ENCODE results near the gene RAD51B.

DNA sequence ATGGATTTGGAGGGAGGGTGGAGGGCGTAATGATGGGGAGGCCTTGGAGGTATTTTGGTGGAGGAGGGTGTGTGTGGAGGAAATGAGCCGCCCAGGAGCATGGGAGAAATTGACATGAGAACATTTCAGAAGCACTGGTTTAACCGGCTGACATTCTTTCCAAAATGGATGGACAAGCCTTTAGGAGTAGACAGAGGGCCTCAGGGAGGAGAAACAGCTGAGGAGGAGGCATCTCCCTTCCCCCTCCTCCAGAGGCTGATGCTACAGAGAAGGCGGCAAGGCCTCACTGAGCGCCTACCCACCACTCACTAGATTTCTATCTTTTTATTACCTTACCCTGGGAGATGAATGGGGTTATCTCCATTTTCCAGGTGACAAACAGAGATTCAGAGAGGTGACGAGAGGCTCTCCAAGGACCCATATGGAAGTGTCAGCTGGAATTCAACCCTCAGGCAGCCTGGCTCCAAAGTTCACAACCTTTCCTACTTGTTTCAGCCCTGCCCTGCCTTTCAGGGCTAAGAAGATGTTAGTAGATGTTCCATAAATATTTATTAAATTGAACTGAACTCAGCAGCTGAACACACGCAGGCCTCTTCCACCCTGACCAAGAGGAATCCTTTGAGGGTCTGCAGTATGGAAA lies 683.7 kb downstream of the RAD51B start:
- TF ChIP-seq, protein P1, sequence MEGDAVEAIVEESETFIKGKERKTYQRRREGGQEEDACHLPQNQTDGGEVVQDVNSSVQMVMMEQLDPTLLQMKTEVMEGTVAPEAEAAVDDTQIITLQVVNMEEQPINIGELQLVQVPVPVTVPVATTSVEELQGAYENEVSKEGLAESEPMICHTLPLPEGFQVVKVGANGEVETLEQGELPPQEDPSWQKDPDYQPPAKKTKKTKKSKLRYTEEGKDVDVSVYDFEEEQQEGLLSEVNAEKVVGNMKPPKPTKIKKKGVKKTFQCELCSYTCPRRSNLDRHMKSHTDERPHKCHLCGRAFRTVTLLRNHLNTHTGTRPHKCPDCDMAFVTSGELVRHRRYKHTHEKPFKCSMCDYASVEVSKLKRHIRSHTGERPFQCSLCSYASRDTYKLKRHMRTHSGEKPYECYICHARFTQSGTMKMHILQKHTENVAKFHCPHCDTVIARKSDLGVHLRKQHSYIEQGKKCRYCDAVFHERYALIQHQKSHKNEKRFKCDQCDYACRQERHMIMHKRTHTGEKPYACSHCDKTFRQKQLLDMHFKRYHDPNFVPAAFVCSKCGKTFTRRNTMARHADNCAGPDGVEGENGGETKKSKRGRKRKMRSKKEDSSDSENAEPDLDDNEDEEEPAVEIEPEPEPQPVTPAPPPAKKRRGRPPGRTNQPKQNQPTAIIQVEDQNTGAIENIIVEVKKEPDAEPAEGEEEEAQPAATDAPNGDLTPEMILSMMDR (conservative IDR thresholded peaks at IDR 0.05), result no peak
- TF ChIP-seq ZFX (IDR thresholded peaks at IDR 0.05), result no peak

Data from C4-2B (cell line).